Measurements from ENCODE around the gene MROH2A. TPM values are rescaled to one million over a fixed set of nuclear protein-coding genes. Genes with fewer than 3 reads are reported as not detected.

The MROH2A gene
- total RNA-seq, 2 donors from 2014 or later = 2.3 TPM; not detected in 1

GRCh38 chr2:233779722-233780121 lies 1.6 kb downstream of the MROH2A start:
- TF ChIP-seq CTCF (IDR thresholded peaks at IDR 0.05) (no peak), POLR2AphosphoS5 (IDR thresholded peaks at IDR 0.05) (no peak)
- no peak overlapping the region for H3K27ac ChIP-seq
- no peak for DNase-seq (ENCODE audit: low spot score)
- H3K36me3 ChIP-seq = no peaks in the 10 kb centered on the region
- H3K4me3 ChIP-seq = no peak overlapping the region
- H3K27me3 ChIP-seq (replicated peaks; ENCODE audit: insufficient read depth) = no peaks in the 10 kb centered on the region
- 93% methylated on average over 4 of the region's 4 CpGs for WGBS
- intact Hi-C loops (cut with DNase I) = no loop called here
- no peaks in the 10 kb centered on the region for H3K4me1 ChIP-seq (replicated peaks)
- no peaks in the 10 kb centered on the region for H3K9me3 ChIP-seq

GRCh38 chr2:233780771-233781170 lies 2.6 kb downstream of the MROH2A start:
- Histone ChIP-seq H3K4me3 (no peak overlapping the region), H3K9me3 (no peaks in the 10 kb centered on the region), H3K4me1 (replicated peaks) (no peaks in the 10 kb centered on the region), H3K27ac (no peak overlapping the region), H3K27me3 (replicated peaks; ENCODE audit: insufficient read depth) (no peaks in the 10 kb centered on the region), H3K36me3 (no peaks in the 10 kb centered on the region)
- TF ChIP-seq POLR2A (IDR thresholded peaks at IDR 0.05) (no peak), POLR2AphosphoS5 (IDR thresholded peaks at IDR 0.05) (no peak), CTCF (IDR thresholded peaks at IDR 0.05) (no peak)
- no peak for DNase-seq (ENCODE audit: low spot score)
- 83% methylated on average over 4 of the region's 4 CpGs for WGBS
- intact Hi-C loops (cut with DNase I) = no loop called here

GRCh38 chr2:233789554-233789953 lies 11.4 kb downstream of the MROH2A start:
- Histone ChIP-seq H3K4me3 (no peak overlapping the region), H3K27me3 (replicated peaks; ENCODE audit: insufficient read depth) (no peaks in the 10 kb centered on the region), H3K4me1 (replicated peaks) (no peaks in the 10 kb centered on the region), H3K9me3 (no peaks in the 10 kb centered on the region), H3K27ac (no peak overlapping the region), H3K36me3 (no peaks in the 10 kb centered on the region)
- intact Hi-C loops (cut with DNase I) = no loop called here
- WGBS = 87% methylated on average over 7 of the region's 7 CpGs
- TF ChIP-seq POLR2AphosphoS5 (IDR thresholded peaks at IDR 0.05) = no peak
- no peak for TF ChIP-seq POLR2A (IDR thresholded peaks at IDR 0.05)
- TF ChIP-seq CTCF (IDR thresholded peaks at IDR 0.05) = no peak
- no peak for DNase-seq (ENCODE audit: low spot score)

GRCh38 chr2:233791151-233791882 lies 13.2 kb downstream of the MROH2A start:
- no peak for DNase-seq (ENCODE audit: low spot score)
- intact Hi-C loops (cut with DNase I) = no loop called here
- Histone ChIP-seq H3K4me3 (no peak overlapping the region), H3K4me1 (replicated peaks) (no peaks in the 10 kb centered on the region), H3K27ac (no peak overlapping the region), H3K36me3 (no peaks in the 10 kb centered on the region), H3K9me3 (no peaks in the 10 kb centered on the region), H3K27me3 (replicated peaks; ENCODE audit: insufficient read depth) (no peaks in the 10 kb centered on the region)
- no peak for TF ChIP-seq POLR2A (IDR thresholded peaks at IDR 0.05)
- TF ChIP-seq POLR2AphosphoS5 (IDR thresholded peaks at IDR 0.05) = no peak
- no peak for TF ChIP-seq CTCF (IDR thresholded peaks at IDR 0.05)
- WGBS = 80% methylated on average over 18 of the region's 18 CpGs

GRCh38 chr2:233791883-233792329 lies 13.8 kb downstream of the MROH2A start:
- no peak for DNase-seq (ENCODE audit: low spot score)
- Histone ChIP-seq H3K9me3 (no peaks in the 10 kb centered on the region), H3K4me3 (no peak overlapping the region), H3K27me3 (replicated peaks; ENCODE audit: insufficient read depth) (no peaks in the 10 kb centered on the region), H3K4me1 (replicated peaks) (no peaks in the 10 kb centered on the region), H3K36me3 (no peaks in the 10 kb centered on the region), H3K27ac (no peak overlapping the region)
- TF ChIP-seq POLR2A (IDR thresholded peaks at IDR 0.05) = no peak
- no peak for TF ChIP-seq CTCF (IDR thresholded peaks at IDR 0.05)
- no peak for TF ChIP-seq POLR2AphosphoS5 (IDR thresholded peaks at IDR 0.05)
- 77% methylated on average over 9 of the region's 9 CpGs for WGBS
- intact Hi-C loops (cut with DNase I) = no loop called here

Measured in prostate gland (tissue), 2 donors.